GM12891 (cell line): Measurements from ENCODE around the gene OR6A2.

Source experiments
- POLR2A ChIP-seq: IDR thresholded peaks from 2 replicates; pipeline ENCODE4 v1.6.1; 2011; ENCODE audit warnings: low read depth, low read length, control low read depth
- POLR2AphosphoS5 ChIP-seq: IDR thresholded peaks from 2 replicates; pipeline ENCODE4 v1.6.1; 2011; ENCODE audit warnings: low read depth, low read length, control low read depth

DNA sequence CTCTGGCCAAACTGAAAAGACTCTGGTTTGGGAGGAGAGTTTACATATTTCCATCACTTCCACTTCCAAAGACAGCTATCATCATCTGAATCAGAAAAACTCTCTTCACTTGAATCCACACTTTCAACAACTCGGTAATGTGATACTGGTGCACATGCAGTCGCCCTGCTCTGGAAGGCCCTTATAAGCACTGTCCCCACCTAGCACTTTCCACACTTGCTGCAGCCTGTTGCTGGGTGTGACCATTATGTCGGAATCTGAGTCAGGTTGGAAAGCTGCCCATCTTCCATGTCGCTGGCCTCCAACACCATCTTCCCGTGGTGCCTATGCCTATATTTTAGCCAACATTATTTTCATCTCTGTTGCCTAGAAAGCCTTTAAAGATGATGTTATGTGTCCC lies 44.9 kb upstream of the OR6A2 start:
- no peak for TF ChIP-seq POLR2A
- TF ChIP-seq POLR2AphosphoS5: no peak
